ENCODE measurements around the gene XNDC1N.

The XNDC1N gene

GRCh38 chr11:71964641-71965040 is 36.2 kb upstream of the XNDC1N start:
- TF ChIP-seq MAX (IDR thresholded peaks at IDR 0.05) (no peak), CEBPB (IDR thresholded peaks at IDR 0.05) (no peak), ZBTB7A (IDR thresholded peaks at IDR 0.05; ENCODE audit: low read depth) (no peak), TEAD4 (IDR thresholded peaks at IDR 0.05) (no peak), FOXM1 (IDR thresholded peaks at IDR 0.05; ENCODE audit: borderline replicate concordance, low read depth) (no peak), USF1 (IDR thresholded peaks at IDR 0.05) (no peak), TCF12 (IDR thresholded peaks at IDR 0.05; ENCODE audit: low read depth) (no peak), REST (IDR thresholded peaks at IDR 0.05; ENCODE audit: low read depth) (no peak), NFIC (IDR thresholded peaks at IDR 0.05) (no peak)

- TF ChIP-seq CEBPB (IDR thresholded peaks at IDR 0.05): no peak
- TF ChIP-seq NFIC (IDR thresholded peaks at IDR 0.05): no peak
- TF ChIP-seq MAX (IDR thresholded peaks at IDR 0.05): no peak
- no peak for TF ChIP-seq CREB1 (IDR thresholded peaks at IDR 0.05; ENCODE audit: low read depth)
- no peak for TF ChIP-seq YY1 (IDR thresholded peaks at IDR 0.05; ENCODE audit: low read depth)
- no peak for TF ChIP-seq RAD21 (IDR thresholded peaks at IDR 0.05; ENCODE audit: low read depth)
- TF ChIP-seq TEAD4 (IDR thresholded peaks at IDR 0.05): no peak
- TF ChIP-seq ZBTB7A (IDR thresholded peaks at IDR 0.05; ENCODE audit: low read depth): no peak
- TF ChIP-seq EP300 (IDR thresholded peaks at IDR 0.05; ENCODE audit: borderline replicate concordance): no peak
- TF ChIP-seq TAF1 (IDR thresholded peaks at IDR 0.05; ENCODE audit: low read depth): no peak
- TF ChIP-seq REST (IDR thresholded peaks at IDR 0.05; ENCODE audit: low read depth): no peak
- no peak for TF ChIP-seq FOXM1 (IDR thresholded peaks at IDR 0.05; ENCODE audit: borderline replicate concordance, low read depth)
- no peak for TF ChIP-seq EGR1 (IDR thresholded peaks at IDR 0.05)
Measured at GRCh38 chr11:71963468-71963867, 35.1 kb upstream of the XNDC1N start.

GRCh38 chr11:71962428-71963038 is 34.1 kb upstream of the XNDC1N start:
- TF ChIP-seq MAX (IDR thresholded peaks at IDR 0.05): no peak
- no peak for TF ChIP-seq TEAD4 (IDR thresholded peaks at IDR 0.05)
- no peak for TF ChIP-seq RAD21 (IDR thresholded peaks at IDR 0.05; ENCODE audit: low read depth)
- TF ChIP-seq EGR1 (IDR thresholded peaks at IDR 0.05): no peak
- no peak for TF ChIP-seq NFIC (IDR thresholded peaks at IDR 0.05)
- TF ChIP-seq EP300 (IDR thresholded peaks at IDR 0.05; ENCODE audit: borderline replicate concordance): no peak
- no peak for TF ChIP-seq TCF12 (IDR thresholded peaks at IDR 0.05; ENCODE audit: low read depth)
- no peak for TF ChIP-seq REST (IDR thresholded peaks at IDR 0.05; ENCODE audit: low read depth)
- no peak for TF ChIP-seq TAF1 (IDR thresholded peaks at IDR 0.05; ENCODE audit: low read depth)
- no peak for TF ChIP-seq CEBPB (IDR thresholded peaks at IDR 0.05)
- TF ChIP-seq USF1 (IDR thresholded peaks at IDR 0.05): no peak
- TF ChIP-seq CREB1 (IDR thresholded peaks at IDR 0.05; ENCODE audit: low read depth): no peak
- no peak for TF ChIP-seq YY1 (IDR thresholded peaks at IDR 0.05; ENCODE audit: low read depth)
- TF ChIP-seq FOXM1 (IDR thresholded peaks at IDR 0.05; ENCODE audit: borderline replicate concordance, low read depth): no peak
- no peak for TF ChIP-seq ZBTB7A (IDR thresholded peaks at IDR 0.05; ENCODE audit: low read depth)

GRCh38 chr11:71955898-71956456 is 27.6 kb upstream of the XNDC1N start:
- no peak for TF ChIP-seq CEBPB (IDR thresholded peaks at IDR 0.05)
- no peak for TF ChIP-seq ZBTB7A (IDR thresholded peaks at IDR 0.05; ENCODE audit: low read depth)
- TF ChIP-seq TCF12 (IDR thresholded peaks at IDR 0.05; ENCODE audit: low read depth): no peak
- no peak for TF ChIP-seq TAF1 (IDR thresholded peaks at IDR 0.05; ENCODE audit: low read depth)
- TF ChIP-seq EP300 (IDR thresholded peaks at IDR 0.05; ENCODE audit: borderline replicate concordance): no peak
- TF ChIP-seq RAD21 (IDR thresholded peaks at IDR 0.05; ENCODE audit: low read depth): no peak
- no peak for TF ChIP-seq TEAD4 (IDR thresholded peaks at IDR 0.05)
